OCI-LY1 (cell line): ENCODE measurements around the gene FBLN2.

Experiments
- H2AFZ ChIP-seq: fragments of 200-600 bp; sonication (generic), shearing (Covaris generic); 2 replicates; pipeline ENCODE4 v1.6.0; 2014; ENCODE audit warnings: antibody characterized with exemption, mild to moderate bottlenecking, low read length
- H3F3A ChIP-seq: fragments of 200-600 bp; sonication (generic), shearing (Covaris generic); 2 replicates; pipeline ENCODE4 v1.6.0; 2014; ENCODE audit warnings: mild to moderate bottlenecking, antibody characterized with exemption, low read length, moderate library complexity; ENCODE audit not compliant: insufficient read depth
- H3K27ac ChIP-seq: fragments of 200-600 bp; sonication (generic); 2 replicates; pipeline ENCODE4 v1.5.1; 2014; ENCODE audit warnings: low read length, mixed run types, mild to moderate bottlenecking, low read depth; ENCODE audit not compliant: poor library complexity, severe bottlenecking
- H3K27me3 ChIP-seq: fragments of 200-600 bp; sonication (generic); 2 replicates; pipeline ENCODE4 v1.6.0; 2014; ENCODE audit warnings: antibody characterized with exemption, mild to moderate bottlenecking, low read length, moderate library complexity; ENCODE audit not compliant: insufficient read depth
- H3K36me3 ChIP-seq: fragments of 200-600 bp; sonication (generic); 2 replicates; pipeline ENCODE4 v1.6.1; 2014; ENCODE audit warnings: mild to moderate bottlenecking, antibody characterized with exemption, low read length, moderate library complexity, mixed read lengths; ENCODE audit not compliant: insufficient read depth
- H3K4me1 ChIP-seq: fragments of 200-600 bp; sonication (generic); 2 replicates; pipeline ENCODE4 v1.5.1; 2014; ENCODE audit warnings: mild to moderate bottlenecking, low read length, moderate library complexity; ENCODE audit not compliant: insufficient read depth, severe bottlenecking
- H3K4me2 ChIP-seq: fragments of 200-600 bp; sonication (generic), shearing (Covaris generic); 2 replicates; pipeline ENCODE4 v1.6.1; 2014; ENCODE audit warnings: low read length
- H3K4me3 ChIP-seq: fragments of 200-600 bp; sonication (generic); 2 replicates; pipeline ENCODE4 v1.5.1; 2014; ENCODE audit warnings: low read length, low read depth, mild to moderate bottlenecking, mixed read lengths; ENCODE audit not compliant: poor library complexity, severe bottlenecking
- H3K79me2 ChIP-seq: fragments of 200-600 bp; shearing (Covaris generic); 2 replicates; pipeline ENCODE4 v1.6.1; 2016; ENCODE audit warnings: mixed run types, low read length, mixed read lengths; ENCODE audit not compliant: insufficient read depth
- H3K9ac ChIP-seq: fragments of 200-600 bp; sonication (generic), shearing (Covaris generic); 2 replicates; pipeline ENCODE4 v1.6.1; 2014; ENCODE audit warnings: mild to moderate bottlenecking, low read length, mixed read lengths
- H3K9me2 ChIP-seq: fragments of 200-600 bp; sonication (generic), shearing (Covaris generic); 2 replicates; pipeline ENCODE4 v1.6.1; 2014; ENCODE audit warnings: low read depth, mild to moderate bottlenecking, low read length, mixed read lengths
- H3K9me3 ChIP-seq: fragments of 200-600 bp; shearing (Covaris generic); 2 replicates; pipeline ENCODE4 v1.6.1; 2014; ENCODE audit warnings: low read length, mixed read lengths
- H4K20me1 ChIP-seq: fragments of 200-600 bp; sonication (generic), shearing (Covaris generic); 2 replicates; pipeline ENCODE4 v1.6.0; 2016; ENCODE audit warnings: mild to moderate bottlenecking, low read length; ENCODE audit not compliant: insufficient read depth
- CTCF ChIP-seq: fragments of 200-600 bp; sonication (generic), shearing (Covaris generic); IDR thresholded peaks from 2 replicates; pipeline ENCODE4 v1.5.1; 2017; ENCODE audit warnings: mild to moderate bottlenecking, antibody characterized with exemption, low read length, moderate library complexity, mixed read lengths
- EZH2 ChIP-seq: fragments of 200-600 bp; sonication (generic), shearing (Covaris generic); IDR thresholded peaks from 2 replicates; pipeline ENCODE4 v1.8.0; 2017; ENCODE audit warnings: borderline replicate concordance, mixed run types, mild to moderate bottlenecking, antibody characterized with exemption, low read length, moderate library complexity, mixed read lengths

The FBLN2 gene

GRCh38 chr3:13509816-13510192 is 39.1 kb upstream of the FBLN2 start:
- Histone ChIP-seq H3K4me3 (no peak overlapping the region), H3K9me2 (no peaks in the 10 kb centered on the region), H3K36me3 (no peaks in the 10 kb centered on the region), H3K27me3 (no peaks in the 10 kb centered on the region), H3K27ac (no peak overlapping the region), H3K9me3 (no peaks in the 10 kb centered on the region), H3K4me1 (no peaks in the 10 kb centered on the region), H3F3A (no peaks in the 10 kb centered on the region), H3K4me2 (no peak overlapping the region), H2AFZ (no peak overlapping the region), H3K79me2 (no peaks in the 10 kb centered on the region), H3K9ac (no peak overlapping the region), H4K20me1 (no peaks in the 10 kb centered on the region)
- TF ChIP-seq CTCF: no peak
- no peak for TF ChIP-seq EZH2

- H3K9me2 ChIP-seq: no peaks in the 10 kb centered on the region
- H3K9me3 ChIP-seq: no peaks in the 10 kb centered on the region
- no peaks in the 10 kb centered on the region for H3F3A ChIP-seq
- no peaks in the 10 kb centered on the region for H3K79me2 ChIP-seq
- no peak overlapping the region for H3K27ac ChIP-seq
- no peaks in the 10 kb centered on the region for H3K27me3 ChIP-seq
- no peak overlapping the region for H3K4me3 ChIP-seq
- H3K4me2 ChIP-seq: no peak overlapping the region
- no peak overlapping the region for H2AFZ ChIP-seq
- TF ChIP-seq CTCF: no peak
- TF ChIP-seq EZH2: no peak
- no peaks in the 10 kb centered on the region for H4K20me1 ChIP-seq
- no peaks in the 10 kb centered on the region for H3K4me1 ChIP-seq
- no peak overlapping the region for H3K9ac ChIP-seq
- H3K36me3 ChIP-seq: no peaks in the 10 kb centered on the region
Observed at GRCh38 chr3:13512451-13512850, 36.5 kb upstream of the FBLN2 start.

- Histone ChIP-seq H3F3A (no peaks in the 10 kb centered on the region), H3K4me1 (no peaks in the 10 kb centered on the region), H2AFZ (no peak overlapping the region), H3K9ac (no peak overlapping the region), H3K4me2 (no peak overlapping the region), H3K27ac (no peak overlapping the region), H3K36me3 (no peaks in the 10 kb centered on the region), H3K27me3 (no peaks in the 10 kb centered on the region), H3K9me2 (no peaks in the 10 kb centered on the region), H4K20me1 (no peaks in the 10 kb centered on the region), H3K9me3 (no peaks in the 10 kb centered on the region), H3K79me2 (no peaks in the 10 kb centered on the region), H3K4me3 (no peak overlapping the region)
- TF ChIP-seq CTCF: no peak
- TF ChIP-seq EZH2: no peak
Observed at GRCh38 chr3:13513051-13513912, 35.6 kb upstream of the FBLN2 start.
